GM13976 (cell line): Measurements from ENCODE around the gene HABP2.
A peak's percentile ranks its signal among the peaks of the same experiment; 100 is the strongest.

Source experiments
- DNase-seq: peaks from one replicate; pipeline ENCODE4 v3.0.0; 2012; ENCODE audit warnings: low spot score
- in situ Hi-C: fragments of 300-500 bp; cut with MboI; formaldehyde crosslinking; loops from one replicate; pipeline ENCODE4 v1.12.0; 2022; ENCODE audit warnings: low sequenced_read_pairs, mixed read lengths, inconsistent platforms; ENCODE audit not compliant: unreplicated experiment
- TF ChIP-seq, protein P1 (sequence below): IDR thresholded peaks from 2 replicates; pipeline ENCODE4 v1.5.1; 2012; ENCODE audit warnings: borderline replicate concordance, mild to moderate bottlenecking; ENCODE audit not compliant: insufficient read depth; ENCODE audit errors: extremely low read depth, missing control alignments, control extremely low read depth

Gene HABP2

DNA sequence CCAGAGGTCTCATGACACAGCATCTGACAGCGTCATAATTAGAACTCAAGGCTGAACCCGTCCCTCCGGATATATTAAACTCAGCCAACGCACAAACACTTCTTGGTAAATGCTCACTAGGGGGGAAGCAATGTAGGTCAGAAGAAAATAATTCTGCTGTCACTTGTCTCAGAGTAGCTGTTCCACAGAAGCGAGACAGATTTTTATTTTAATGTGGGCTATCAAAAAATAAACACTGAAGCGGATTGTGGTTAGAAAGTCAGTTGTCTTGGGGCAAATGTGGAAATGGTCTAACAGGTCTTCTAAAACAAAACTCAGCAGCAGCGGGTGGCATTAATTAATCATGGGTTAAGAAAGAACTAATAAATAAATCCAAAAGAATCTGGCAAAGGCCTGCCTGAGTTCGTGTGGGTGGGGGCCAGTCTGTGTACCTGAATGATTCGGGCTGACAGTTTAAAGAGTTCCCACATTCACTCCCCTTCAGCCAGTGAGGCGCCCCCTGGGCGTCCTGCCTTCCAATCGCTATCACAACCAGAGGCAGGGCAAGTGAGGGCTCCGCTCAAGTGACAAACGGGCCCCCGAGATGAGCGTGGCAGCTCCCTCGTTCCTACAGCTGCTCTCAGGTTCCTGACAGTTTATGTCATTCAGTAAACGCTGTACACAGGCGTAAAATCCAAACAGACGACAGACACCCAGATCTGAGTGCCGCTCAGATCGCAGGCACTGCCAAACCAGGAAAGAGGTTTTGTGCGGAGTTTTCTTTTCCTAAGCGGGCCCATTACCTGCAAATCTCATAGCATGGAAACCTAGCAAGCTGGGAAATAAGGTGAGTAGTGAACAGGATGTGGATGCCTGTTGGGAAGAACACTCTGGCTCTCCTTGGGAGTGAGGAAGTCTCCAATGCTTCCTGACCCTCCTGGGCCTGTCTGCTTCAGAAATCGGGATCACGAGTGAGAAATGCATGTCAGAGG lies 58.1 kb downstream of the HABP2 start:
- in situ Hi-C loops, result no loop called here
- TF ChIP-seq, protein P1, sequence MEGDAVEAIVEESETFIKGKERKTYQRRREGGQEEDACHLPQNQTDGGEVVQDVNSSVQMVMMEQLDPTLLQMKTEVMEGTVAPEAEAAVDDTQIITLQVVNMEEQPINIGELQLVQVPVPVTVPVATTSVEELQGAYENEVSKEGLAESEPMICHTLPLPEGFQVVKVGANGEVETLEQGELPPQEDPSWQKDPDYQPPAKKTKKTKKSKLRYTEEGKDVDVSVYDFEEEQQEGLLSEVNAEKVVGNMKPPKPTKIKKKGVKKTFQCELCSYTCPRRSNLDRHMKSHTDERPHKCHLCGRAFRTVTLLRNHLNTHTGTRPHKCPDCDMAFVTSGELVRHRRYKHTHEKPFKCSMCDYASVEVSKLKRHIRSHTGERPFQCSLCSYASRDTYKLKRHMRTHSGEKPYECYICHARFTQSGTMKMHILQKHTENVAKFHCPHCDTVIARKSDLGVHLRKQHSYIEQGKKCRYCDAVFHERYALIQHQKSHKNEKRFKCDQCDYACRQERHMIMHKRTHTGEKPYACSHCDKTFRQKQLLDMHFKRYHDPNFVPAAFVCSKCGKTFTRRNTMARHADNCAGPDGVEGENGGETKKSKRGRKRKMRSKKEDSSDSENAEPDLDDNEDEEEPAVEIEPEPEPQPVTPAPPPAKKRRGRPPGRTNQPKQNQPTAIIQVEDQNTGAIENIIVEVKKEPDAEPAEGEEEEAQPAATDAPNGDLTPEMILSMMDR, result no peak
- no peak for DNase-seq

DNA sequence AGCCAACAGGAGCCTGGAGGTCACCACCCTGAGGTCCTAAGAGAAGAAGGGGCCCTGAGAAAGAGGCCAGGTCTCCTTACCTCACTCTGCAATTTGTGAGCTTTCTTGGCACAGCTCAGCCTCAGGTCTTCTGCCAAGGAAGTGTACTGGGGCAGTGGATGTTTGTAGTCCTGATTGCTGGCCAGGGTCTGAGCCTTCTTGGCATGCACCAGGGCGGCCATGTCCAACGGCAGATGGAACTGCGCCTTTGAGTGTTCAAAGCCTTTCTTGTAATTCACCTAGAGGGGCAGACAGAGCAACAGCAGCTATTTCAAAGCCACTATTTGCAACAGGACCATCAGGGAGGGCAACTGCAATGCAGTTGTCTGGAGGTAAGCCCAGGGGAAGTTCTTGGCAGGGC lies 59.3 kb downstream of the HABP2 start:
- TF ChIP-seq, protein P1, result no peak
- no peak for DNase-seq
- in situ Hi-C loops, result no loop called here

- TF ChIP-seq, protein P1, result no peak
- in situ Hi-C loops, result no loop called here
- DNase-seq, result no peak
Observed at GRCh38 chr10:113613427-113613826, 60.6 kb downstream of the HABP2 start.

- TF ChIP-seq, protein P1, result no peak
- no peak for DNase-seq
- in situ Hi-C loops, result no loop called here
Observed at GRCh38 chr10:113613977-113614690, 61.3 kb downstream of the HABP2 start.

DNA sequence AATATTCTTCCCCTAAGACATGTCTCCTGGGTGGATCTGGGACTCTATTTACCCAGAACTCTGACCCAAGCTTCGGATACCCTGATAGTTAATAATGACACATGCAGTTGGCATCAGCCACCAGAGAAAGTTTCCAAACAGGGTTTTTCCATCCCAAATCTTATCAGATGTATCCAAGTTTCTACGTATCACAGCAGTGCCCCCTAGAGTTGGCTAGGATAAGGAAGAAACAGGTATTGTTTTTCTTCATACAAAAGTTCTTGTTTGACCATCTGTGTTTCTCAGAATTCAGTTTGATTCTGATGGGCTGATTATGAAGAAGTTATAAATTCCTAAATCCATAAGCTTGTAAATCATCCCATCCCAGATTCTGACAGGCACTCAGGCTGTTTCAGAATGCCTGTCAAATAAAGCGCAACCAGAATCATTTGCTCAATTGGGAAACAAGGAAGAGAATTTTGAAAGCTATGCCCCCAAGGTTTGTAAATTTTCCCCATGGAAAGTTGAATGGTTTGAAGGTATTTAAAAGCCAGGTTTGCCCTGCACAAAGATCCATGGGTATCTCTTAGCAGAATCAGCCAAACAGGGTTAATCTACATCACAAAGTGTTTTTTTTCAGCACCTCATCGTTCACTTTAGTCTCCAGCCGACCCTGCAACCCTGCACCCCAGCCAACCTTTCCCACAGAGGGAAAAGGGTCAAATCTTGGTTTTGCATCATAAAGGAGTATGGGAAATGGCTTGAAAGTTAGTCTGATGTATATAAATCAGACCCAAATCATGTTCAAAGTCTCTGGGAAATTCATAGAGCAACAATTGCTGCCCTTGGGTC lies 63.6 kb downstream of the HABP2 start:
- DNase-seq, result no peak
- in situ Hi-C loops, result no loop called here
- TF ChIP-seq, protein P1, result peak; percentile 25

- DNase-seq, result no peak
- TF ChIP-seq, protein P1, result no peak
- in situ Hi-C loops, result no loop called here
Observed at GRCh38 chr10:113617086-113617485, 64.2 kb downstream of the HABP2 start.
